Measurements from ENCODE around the gene LDHD. TPM values are rescaled to one million over a fixed set of nuclear protein-coding genes. Genes with fewer than 3 reads are reported as not detected.
A peak's percentile ranks its signal among the peaks of the same experiment; 100 is the strongest.

Gene LDHD
- total and polyA plus RNA-seq, 9 of the 15 experiments (the other 6 are each of a cell fraction or from before 2014, with no cell fraction given), result 0.19 to 0.86 (median 0.54) TPM; not detected in 3

GRCh38 chr16:75112734-75113491 is 3.7 kb downstream of the LDHD start:
- intact Hi-C loops (cut with micrococcal nuclease), result loop anchor here (5.0 kb wide), 1 partner anchor 71 kb away; no protein-coding TSS in a partner anchor
- Histone ChIP-seq H3K79me2 (ENCODE audit: control insufficient read depth, insufficient read depth, low read length) (no peaks in the 10 kb centered on the region), H3K4me2 (ENCODE audit: insufficient read depth, low read length) (no peak overlapping the region), H2AFZ (ENCODE audit: low read depth, low read length) (no peak overlapping the region), H4K20me1 (replicated peaks; ENCODE audit: control insufficient read depth, insufficient read depth, low read length) (no peaks in the 10 kb centered on the region), H3K27me3 (ENCODE audit: control insufficient read depth in 2 of 2, insufficient read depth in 2 of 2, low read length in 2 of 2) (no peaks in the 10 kb centered on the region), H3K4me3 (no peak overlapping the region), H3K9ac (ENCODE audit: insufficient read depth in 1 of 2, low read depth in 2 of 2, low read length in 2 of 2) (peak overlapping the region in 1 of 2 experiments; percentile 28; a peak in 2 of 4 replicates), H3K4me1 (replicated peaks in 1 of 2; ENCODE audit: control insufficient read depth in 2 of 2, insufficient read depth in 2 of 2, low read length in 2 of 2) (peaks cover 15 to 77% of the 10 kb centered on the region in 2 experiments; a peak in 4 of 5 replicates), H3K9me1 (ENCODE audit: control insufficient read depth, insufficient read depth, low read length) (peaks cover 3% of the 10 kb centered on the region), H3K27ac (ENCODE audit: extremely low read depth, low read depth, low read length) (no peak overlapping the region), H3K9me3 (replicated peaks; ENCODE audit: control insufficient read depth, insufficient read depth, low read depth, low read length) (no peaks in the 10 kb centered on the region), H3K36me3 (ENCODE audit: control insufficient read depth, insufficient read depth, low read length) (peaks cover 3% of the 10 kb centered on the region; the same call in 1 of the 3 replicates)
- peak; percentile 6; the same call in 1 of the 3 replicates for ATAC-seq
- no peak for FAIRE-seq
- peak in 1 of 4 experiments; percentile 27 for DNase-seq (ENCODE audit: extremely low read depth in 1 of 4, low spot score in 3 of 4)
- in situ Hi-C loops (cut with MboI), result no loop called here
- no TSS peak for BruUV-seq (replicated peaks)
- ChIA-PET POLR2A (interaction anchor here (0.6 to 1.0 kb wide), 3 partner anchors 69 to 631 kb away, joined by 3 to 4 read pairs (median 3); no protein-coding TSS in a partner anchor), CTCF (ENCODE audit: low intra/inter-chr PET ratio) (interaction anchor here (2.7 kb wide), 1 partner anchor 114 kb away, joined by 42 read pairs; the partner anchor contains the start of gene ZNRF1)
- WGBS (ENCODE audit: insufficient coverage, low coverage, missing lambda C conversion rate), result 65% methylated on average over 13 of the region's 14 CpGs
- TF ChIP-seq, protein P1, sequence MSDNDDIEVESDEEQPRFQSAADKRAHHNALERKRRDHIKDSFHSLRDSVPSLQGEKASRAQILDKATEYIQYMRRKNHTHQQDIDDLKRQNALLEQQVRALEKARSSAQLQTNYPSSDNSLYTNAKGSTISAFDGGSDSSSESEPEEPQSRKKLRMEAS (CRISPR knock-in tag; IDR thresholded peaks at IDR 0.05), result no peak
- TF ChIP-seq ARHGAP35 (IDR thresholded peaks at IDR 0.05; ENCODE audit: partially characterized antibody) (no peak), THRB (CRISPR knock-in tag; conservative IDR thresholded peaks at IDR 0.05) (no peak), TFAP4 (CRISPR knock-in tag; IDR thresholded peaks at IDR 0.05; ENCODE audit: borderline replicate concordance) (peak; percentile 64; the same call in 1 of the 2 replicates), ZNF134 (CRISPR knock-in tag; conservative IDR thresholded peaks at IDR 0.05) (peak; percentile 34; the same call in 1 of the 2 replicates), SRSF1 (IDR thresholded peaks at IDR 0.05; ENCODE audit: low read depth, low read length) (no peak), ZFP36 (IDR thresholded peaks at IDR 0.05; ENCODE audit: low read depth, low read length, partially characterized antibody) (peak; percentile 53), ZNF217 (CRISPR knock-in tag; IDR thresholded peaks at IDR 0.05) (no peak), ZBTB33 (CRISPR knock-in tag; IDR thresholded peaks at IDR 0.05) (no peak), RHOXF2B (CRISPR knock-in tag; conservative IDR thresholded peaks at IDR 0.05) (no peak)
- TF ChIP-seq, protein P2, sequence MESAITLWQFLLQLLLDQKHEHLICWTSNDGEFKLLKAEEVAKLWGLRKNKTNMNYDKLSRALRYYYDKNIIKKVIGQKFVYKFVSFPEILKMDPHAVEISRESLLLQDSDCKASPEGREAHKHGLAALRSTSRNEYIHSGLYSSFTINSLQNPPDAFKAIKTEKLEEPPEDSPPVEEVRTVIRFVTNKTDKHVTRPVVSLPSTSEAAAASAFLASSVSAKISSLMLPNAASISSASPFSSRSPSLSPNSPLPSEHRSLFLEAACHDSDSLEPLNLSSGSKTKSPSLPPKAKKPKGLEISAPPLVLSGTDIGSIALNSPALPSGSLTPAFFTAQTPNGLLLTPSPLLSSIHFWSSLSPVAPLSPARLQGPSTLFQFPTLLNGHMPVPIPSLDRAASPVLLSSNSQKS (CRISPR knock-in tag; IDR thresholded peaks at IDR 0.05), result no peak
- TF ChIP-seq, protein P3, sequence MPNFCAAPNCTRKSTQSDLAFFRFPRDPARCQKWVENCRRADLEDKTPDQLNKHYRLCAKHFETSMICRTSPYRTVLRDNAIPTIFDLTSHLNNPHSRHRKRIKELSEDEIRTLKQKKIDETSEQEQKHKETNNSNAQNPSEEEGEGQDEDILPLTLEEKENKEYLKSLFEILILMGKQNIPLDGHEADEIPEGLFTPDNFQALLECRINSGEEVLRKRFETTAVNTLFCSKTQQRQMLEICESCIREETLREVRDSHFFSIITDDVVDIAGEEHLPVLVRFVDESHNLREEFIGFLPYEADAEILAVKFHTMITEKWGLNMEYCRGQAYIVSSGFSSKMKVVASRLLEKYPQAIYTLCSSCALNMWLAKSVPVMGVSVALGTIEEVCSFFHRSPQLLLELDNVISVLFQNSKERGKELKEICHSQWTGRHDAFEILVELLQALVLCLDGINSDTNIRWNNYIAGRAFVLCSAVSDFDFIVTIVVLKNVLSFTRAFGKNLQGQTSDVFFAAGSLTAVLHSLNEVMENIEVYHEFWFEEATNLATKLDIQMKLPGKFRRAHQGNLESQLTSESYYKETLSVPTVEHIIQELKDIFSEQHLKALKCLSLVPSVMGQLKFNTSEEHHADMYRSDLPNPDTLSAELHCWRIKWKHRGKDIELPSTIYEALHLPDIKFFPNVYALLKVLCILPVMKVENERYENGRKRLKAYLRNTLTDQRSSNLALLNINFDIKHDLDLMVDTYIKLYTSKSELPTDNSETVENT (CRISPR knock-in tag; IDR thresholded peaks at IDR 0.05), result no peak
